ENCODE data around the gene CST3.

Gene CST3

DNA sequence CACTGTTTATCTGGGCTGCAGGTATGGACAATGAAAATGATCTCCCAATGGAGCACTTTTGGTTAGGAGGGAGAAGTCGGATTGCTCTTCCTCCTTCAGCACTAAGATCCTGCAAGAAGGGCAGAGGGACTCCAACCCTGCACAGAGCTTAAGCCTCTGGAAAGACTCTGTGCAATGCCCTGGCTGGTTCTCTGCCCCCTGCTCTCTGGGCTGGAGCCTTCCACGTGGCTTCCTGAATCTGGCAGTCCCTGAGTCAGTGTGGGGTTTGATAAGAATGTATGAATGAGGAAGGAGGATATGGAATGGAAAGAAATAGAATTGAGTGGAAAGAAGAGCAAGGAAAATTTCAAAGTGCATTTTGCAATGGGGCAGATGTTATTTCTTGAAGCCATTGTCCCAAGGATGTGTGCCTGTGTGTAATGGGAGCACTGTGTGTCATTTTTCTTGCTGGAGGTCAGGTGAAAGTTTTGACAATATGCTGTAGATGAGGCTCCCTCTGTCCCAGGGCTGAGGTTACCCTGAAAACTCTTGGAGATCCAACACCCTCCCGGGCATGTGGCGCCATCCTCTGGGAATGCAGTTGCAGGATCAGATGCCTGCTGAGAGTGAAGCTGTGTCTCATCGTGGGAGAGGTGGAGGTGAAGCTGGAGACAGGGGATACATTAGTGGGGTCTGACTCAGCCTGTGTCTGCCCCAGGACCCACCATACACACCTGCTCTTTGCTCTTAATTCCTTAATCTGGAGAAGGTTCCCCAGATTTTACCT is 53.1 kb downstream of the CST3 start:
- DNase-seq (ENCODE audit: low read depth in 2 of 2) = no peak
- H3K4me3 ChIP-seq (replicated peaks in 1 of 2; ENCODE audit: low read depth in 2 of 2, low read length in 2 of 2) = no peak overlapping the region
- TF ChIP-seq, protein P1, sequence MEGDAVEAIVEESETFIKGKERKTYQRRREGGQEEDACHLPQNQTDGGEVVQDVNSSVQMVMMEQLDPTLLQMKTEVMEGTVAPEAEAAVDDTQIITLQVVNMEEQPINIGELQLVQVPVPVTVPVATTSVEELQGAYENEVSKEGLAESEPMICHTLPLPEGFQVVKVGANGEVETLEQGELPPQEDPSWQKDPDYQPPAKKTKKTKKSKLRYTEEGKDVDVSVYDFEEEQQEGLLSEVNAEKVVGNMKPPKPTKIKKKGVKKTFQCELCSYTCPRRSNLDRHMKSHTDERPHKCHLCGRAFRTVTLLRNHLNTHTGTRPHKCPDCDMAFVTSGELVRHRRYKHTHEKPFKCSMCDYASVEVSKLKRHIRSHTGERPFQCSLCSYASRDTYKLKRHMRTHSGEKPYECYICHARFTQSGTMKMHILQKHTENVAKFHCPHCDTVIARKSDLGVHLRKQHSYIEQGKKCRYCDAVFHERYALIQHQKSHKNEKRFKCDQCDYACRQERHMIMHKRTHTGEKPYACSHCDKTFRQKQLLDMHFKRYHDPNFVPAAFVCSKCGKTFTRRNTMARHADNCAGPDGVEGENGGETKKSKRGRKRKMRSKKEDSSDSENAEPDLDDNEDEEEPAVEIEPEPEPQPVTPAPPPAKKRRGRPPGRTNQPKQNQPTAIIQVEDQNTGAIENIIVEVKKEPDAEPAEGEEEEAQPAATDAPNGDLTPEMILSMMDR (IDR thresholded peaks at IDR 0.05; ENCODE audit: low read depth, low read length) = no peak
